Muscle of leg (tissue), 11 donors: ENCODE results near the gene PCDHA6. TPM values are rescaled to one million over a fixed set of nuclear protein-coding genes. Genes with fewer than 3 reads are reported as not detected.
"Not testable (repeated sequence)": the region's sequence is repeated elsewhere in the genome, so short reads cannot be mapped to it uniquely, and the experiment has no call there.

ENCODE experiments used
- DNase-seq: peaks from one replicate; pipeline ENCODE4 v3.0.0; 2013
- H3K27ac ChIP-seq: one replicate; pipeline ENCODE4 v1.5.1; 2013; ENCODE audit warnings: mild to moderate bottlenecking, low read length, control low read depth
- H3K27me3 ChIP-seq: one replicate; pipeline ENCODE4 v1.6.1; 2013; ENCODE audit warnings: low read length; ENCODE audit not compliant: control insufficient read depth, insufficient read depth
- H3K36me3 ChIP-seq: one replicate; pipeline ENCODE4 v1.6.1; 2013; ENCODE audit warnings: low read length; ENCODE audit not compliant: control insufficient read depth, insufficient read depth
- H3K4me1 ChIP-seq: one replicate; pipeline ENCODE4 v1.6.1; 2013; ENCODE audit warnings: low read length; ENCODE audit not compliant: control insufficient read depth, insufficient read depth
- H3K4me3 ChIP-seq: one replicate; pipeline ENCODE4 v1.5.1; 2013; ENCODE audit warnings: low read length, control low read depth
- H3K9me3 ChIP-seq: replicated peaks from 2 replicates; pipeline ENCODE4 v1.6.1; 2013; ENCODE audit warnings: low read depth, low read length; ENCODE audit not compliant: control insufficient read depth
- WGBS: methylation state at CpG from one replicate; pipeline ENCODE4 v1.1.5; 2013; ENCODE audit warnings: missing lambda C conversion rate; ENCODE audit not compliant: insufficient coverage; 5-methylcytosine and 5-hydroxymethylcytosine counted together
- polyA plus RNA-seq, 8 donors: library from polyadenylated mRNA; unstranded; fragments of 120-200 nt; gene quantifications; one replicate each; pipeline versions ENCODE4 v1.2.1 to v1.2.3, GENCODE V29; 2013; ENCODE audit warnings: inconsistent platforms in 1 of 8, low replicate concordance in 1 of 8; ENCODE audit not compliant: insufficient read length in 8 of 8, insufficient read depth in 1 of 8
- total RNA-seq: library from RNA; stranded (reverse); fragments of 120-200 nt; gene quantifications from one replicate; pipeline ENCODE4 v1.2.4, GENCODE V29; 2013

PCDHA6 gene
- total and polyA plus RNA-seq, 9 donors: 0.04 to 0.36 (median 0.13) TPM

GRCh38 chr5:140842798-140843733, 15.3 kb downstream of the PCDHA6 start:
- no peaks in the 10 kb centered on the region for H3K27me3 ChIP-seq
- H3K4me1 ChIP-seq: no peaks in the 10 kb centered on the region
- H3K27ac ChIP-seq: no peak overlapping the region
- DNase-seq: no peak
- H3K4me3 ChIP-seq: no peak overlapping the region
- no peaks in the 10 kb centered on the region for H3K36me3 ChIP-seq
- H3K9me3 ChIP-seq: peaks cover 11% of the 10 kb centered on the region
- WGBS: 43% methylated on average over 42 of the region's 87 CpGs

GRCh38 chr5:140848139-140849102, 20.7 kb downstream of the PCDHA6 start, which contains the start of gene PCDHA9:
Gene PCDHA9, plus strand, starts transcription at chr5:140848382. Its CDS starts 114 bp downstream, at chr5:140848496.
- not testable (repeated sequence) for H3K4me1 ChIP-seq, H3K4me3 ChIP-seq, H3K27me3 ChIP-seq, H3K9me3 ChIP-seq, H3K36me3 ChIP-seq, DNase-seq, H3K27ac ChIP-seq
- WGBS: 40% methylated on average over 2 of the region's 48 CpGs

GRCh38 chr5:140849831-140850634, 22.3 kb downstream of the PCDHA6 start:
- H3K27me3 ChIP-seq, H3K36me3 ChIP-seq, H3K9me3 ChIP-seq, H3K4me1 ChIP-seq, DNase-seq, H3K27ac ChIP-seq, H3K4me3 ChIP-seq: not testable (repeated sequence)
- 37% methylated on average over 84 of the region's 101 CpGs for WGBS

- peaks cover 11% of the 10 kb centered on the region for H3K9me3 ChIP-seq
- no peak for DNase-seq
- no peak within 1 kb of the TSS for H3K4me3 ChIP-seq
- H3K4me1 ChIP-seq: no peaks in the 10 kb centered on the region
- no peaks in the 10 kb centered on the region for H3K27me3 ChIP-seq
- 20% methylated on average over 1 of the region's 44 CpGs for WGBS
- no peak within 1 kb of the TSS for H3K27ac ChIP-seq
- no peaks in the 10 kb centered on the region for H3K36me3 ChIP-seq
Measured at GRCh38 chr5:140855772-140856674, 28.3 kb downstream of the PCDHA6 start, which contains the start of gene PCDHA10. Gene PCDHA10, plus strand, starts transcription at chr5:140855897. Its CDS starts 152 bp downstream, at chr5:140856049.

GRCh38 chr5:140857177-140857986, 29.6 kb downstream of the PCDHA6 start:
- Histone ChIP-seq H3K27ac (no peak overlapping the region), H3K27me3 (peaks cover 2% of the 10 kb centered on the region), H3K36me3 (no peaks in the 10 kb centered on the region), H3K9me3 (peaks cover 21% of the 10 kb centered on the region), H3K4me3 (no peak overlapping the region), H3K4me1 (no peaks in the 10 kb centered on the region)
- no peak for DNase-seq
- WGBS: 56% methylated on average over 73 of the region's 94 CpGs

GRCh38 chr5:140857987-140858240, 30.2 kb downstream of the PCDHA6 start:
- H3K9me3 ChIP-seq: peaks cover 25% of the 10 kb centered on the region
- WGBS: 64% methylated on average over 22 of the region's 22 CpGs
- DNase-seq: no peak
- peaks cover 2% of the 10 kb centered on the region for H3K27me3 ChIP-seq
- no peaks in the 10 kb centered on the region for H3K4me1 ChIP-seq
- H3K4me3 ChIP-seq: no peak overlapping the region
- no peaks in the 10 kb centered on the region for H3K36me3 ChIP-seq
- H3K27ac ChIP-seq: no peak overlapping the region

GRCh38 chr5:140862441-140863295, 34.9 kb downstream of the PCDHA6 start:
- WGBS: 43% methylated on average over 76 of the region's 76 CpGs

More at GRCh38 chr5:140862441-140863295, 34.9 kb downstream of the PCDHA6 start:
- Histone ChIP-seq H3K4me1 (no peaks in the 10 kb centered on the region), H3K4me3 (no peak overlapping the region), H3K27ac (no peak overlapping the region), H3K27me3 (peaks cover 2% of the 10 kb centered on the region), H3K9me3 (peaks cover 22% of the 10 kb centered on the region), H3K36me3 (no peaks in the 10 kb centered on the region)
- no peak for DNase-seq
